ENCODE data around the gene HOXD9. TPM values are rescaled to one million over a fixed set of nuclear protein-coding genes. Genes with fewer than 3 reads are reported as not detected.

Gene HOXD9
- total RNA-seq, 1 experiment from 2014 or later, result not detected

DNA sequence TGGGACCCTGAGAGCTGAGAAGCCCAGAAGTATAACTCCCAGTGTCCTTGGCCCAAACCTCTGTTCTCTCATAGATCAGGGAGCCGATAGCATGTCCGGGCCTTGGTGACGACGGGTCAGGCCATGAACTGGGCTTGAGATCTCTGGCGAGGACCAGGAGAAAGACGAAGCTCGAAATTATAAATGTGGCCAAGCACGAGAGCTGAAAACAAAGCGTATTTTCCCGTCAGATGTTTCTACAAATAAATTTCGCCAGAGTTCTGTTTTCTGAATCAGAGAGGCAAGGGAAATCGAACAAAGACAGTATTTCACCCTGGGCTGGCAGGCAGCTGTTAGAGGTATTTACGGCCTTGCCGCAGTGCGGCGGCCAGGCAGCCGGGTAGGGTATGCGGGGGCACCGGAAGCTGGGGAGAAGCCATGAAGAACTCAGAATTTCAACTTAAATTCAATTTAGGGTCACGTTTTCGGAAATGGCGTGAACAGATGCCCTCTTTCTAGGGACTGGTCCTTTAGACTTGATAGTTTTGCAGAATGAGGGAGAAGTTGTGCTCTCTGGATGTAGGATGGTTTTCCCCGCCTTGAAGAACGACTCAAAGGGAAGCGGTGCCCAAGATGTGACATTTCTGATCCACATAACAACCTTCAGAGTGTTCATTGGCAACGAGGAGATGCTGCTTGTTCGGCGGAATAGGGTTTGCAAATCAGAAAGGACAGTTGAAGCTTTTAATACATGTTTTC is 16.6 kb downstream of the HOXD9 start:
- peaks cover 35% of the 10 kb centered on the region for H3K27me3 Mint-ChIP-seq (ENCODE audit: insufficient read depth, unreplicated experiment)
- H3K4me1 Mint-ChIP-seq (ENCODE audit: low read depth, unreplicated experiment), result peaks cover 7% of the 10 kb centered on the region
- H3K36me3 ChIP-seq (ENCODE audit: control insufficient read depth, insufficient read depth, low read length), result no peaks in the 10 kb centered on the region
- TF ChIP-seq, protein P1, sequence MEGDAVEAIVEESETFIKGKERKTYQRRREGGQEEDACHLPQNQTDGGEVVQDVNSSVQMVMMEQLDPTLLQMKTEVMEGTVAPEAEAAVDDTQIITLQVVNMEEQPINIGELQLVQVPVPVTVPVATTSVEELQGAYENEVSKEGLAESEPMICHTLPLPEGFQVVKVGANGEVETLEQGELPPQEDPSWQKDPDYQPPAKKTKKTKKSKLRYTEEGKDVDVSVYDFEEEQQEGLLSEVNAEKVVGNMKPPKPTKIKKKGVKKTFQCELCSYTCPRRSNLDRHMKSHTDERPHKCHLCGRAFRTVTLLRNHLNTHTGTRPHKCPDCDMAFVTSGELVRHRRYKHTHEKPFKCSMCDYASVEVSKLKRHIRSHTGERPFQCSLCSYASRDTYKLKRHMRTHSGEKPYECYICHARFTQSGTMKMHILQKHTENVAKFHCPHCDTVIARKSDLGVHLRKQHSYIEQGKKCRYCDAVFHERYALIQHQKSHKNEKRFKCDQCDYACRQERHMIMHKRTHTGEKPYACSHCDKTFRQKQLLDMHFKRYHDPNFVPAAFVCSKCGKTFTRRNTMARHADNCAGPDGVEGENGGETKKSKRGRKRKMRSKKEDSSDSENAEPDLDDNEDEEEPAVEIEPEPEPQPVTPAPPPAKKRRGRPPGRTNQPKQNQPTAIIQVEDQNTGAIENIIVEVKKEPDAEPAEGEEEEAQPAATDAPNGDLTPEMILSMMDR (IDR thresholded peaks at IDR 0.05; ENCODE audit: insufficient read depth in 1 of 2, low read depth in 1 of 2, low read length in 1 of 2, severe bottlenecking in 1 of 2, unreplicated experiment in 1 of 2), result no peak
- 0 out of 2 replicates have a peak, but pooled peaks cover 8% of the 10 kb centered on the region for H3K4me1 ChIP-seq
- no peaks in the 10 kb centered on the region for H3K9me3 Mint-ChIP-seq (ENCODE audit: unreplicated experiment)
- BruUV-seq (replicated peaks), result no TSS peak
- H3K4me3 ChIP-seq (ENCODE audit: low read depth, low read length), result no peak overlapping the region
- POLR2A ChIA-PET, result no interaction called here
- intact Hi-C loops (cut with micrococcal nuclease; ENCODE audit: unreplicated experiment), result loop anchor here (5.0 kb wide), 1 partner anchor 48 kb away; the partner anchor contains the start of gene HOXD1
- no peak overlapping the region for H3K4me3 Mint-ChIP-seq (ENCODE audit: unreplicated experiment)
- H3K27ac Mint-ChIP-seq (ENCODE audit: unreplicated experiment), result no peak overlapping the region
- CTCF ChIA-PET, result no interaction called here
- peaks cover 3% of the 10 kb centered on the region; the same call in 1 of the 2 replicates for H3K27me3 ChIP-seq (replicated peaks; ENCODE audit: control insufficient read depth, insufficient read depth, low read length)
- H3K9me3 ChIP-seq, result no peaks in the 10 kb centered on the region
- DNase-seq, result no peak
- H3K36me3 Mint-ChIP-seq (ENCODE audit: insufficient read depth, unreplicated experiment), result no peaks in the 10 kb centered on the region

DNA sequence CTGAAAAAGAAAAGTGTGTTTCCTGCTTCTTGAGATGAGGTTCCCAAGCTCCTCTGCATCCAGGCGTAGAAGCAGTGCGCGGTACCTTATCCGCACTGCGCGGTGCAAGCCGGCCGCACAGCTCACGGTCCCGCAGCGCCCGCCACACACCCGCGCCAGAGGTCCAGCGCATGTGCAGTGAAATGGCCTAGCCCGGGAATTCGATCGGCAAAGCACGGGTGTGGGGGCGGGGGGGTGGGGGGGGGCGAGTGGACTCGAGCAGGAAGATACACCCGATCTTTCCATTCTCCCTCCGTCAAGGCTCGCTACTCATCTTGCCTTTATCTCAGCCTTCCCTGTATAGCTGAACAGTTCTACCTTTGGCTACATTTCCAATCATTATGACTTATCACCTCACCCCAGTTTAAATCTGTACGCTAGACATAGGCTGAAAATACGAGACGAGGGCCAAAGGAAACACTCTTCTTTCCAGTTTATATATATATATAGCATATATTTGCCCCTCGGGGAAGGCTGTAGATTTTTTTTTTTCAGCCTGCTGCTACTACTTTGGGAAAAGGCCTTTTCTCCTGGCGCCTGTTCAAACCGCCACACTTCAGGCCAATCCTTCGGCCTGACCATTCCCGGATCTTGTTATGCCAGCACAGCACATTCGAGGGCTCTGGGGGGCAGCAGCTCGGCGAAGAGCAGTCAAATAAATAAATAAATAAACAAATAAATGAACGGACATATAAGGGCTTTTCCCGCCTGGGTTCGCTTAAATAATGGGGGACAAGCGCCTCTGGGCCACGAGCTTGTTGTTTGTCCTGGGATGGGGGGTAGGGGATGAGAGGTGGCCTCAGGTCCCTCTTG is 17.4 kb downstream of the HOXD9 start:
- Histone ChIP-seq H3K27me3 (replicated peaks; ENCODE audit: control insufficient read depth, insufficient read depth, low read length) (no peaks in the 10 kb centered on the region), H3K36me3 (ENCODE audit: control insufficient read depth, insufficient read depth, low read length) (no peaks in the 10 kb centered on the region), H3K9me3 (no peaks in the 10 kb centered on the region), H3K4me1 (0 out of 2 replicates have a peak, but pooled peaks cover 8% of the 10 kb centered on the region), H3K4me3 (ENCODE audit: low read depth, low read length) (no peak overlapping the region)
- Mint-ChIP-seq H3K4me3 (ENCODE audit: unreplicated experiment) (no peak overlapping the region), H3K36me3 (ENCODE audit: insufficient read depth, unreplicated experiment) (no peaks in the 10 kb centered on the region), H3K27ac (ENCODE audit: unreplicated experiment) (no peak overlapping the region), H3K4me1 (ENCODE audit: low read depth, unreplicated experiment) (peaks cover 7% of the 10 kb centered on the region), H3K9me3 (ENCODE audit: unreplicated experiment) (no peaks in the 10 kb centered on the region), H3K27me3 (ENCODE audit: insufficient read depth, unreplicated experiment) (peaks cover 35% of the 10 kb centered on the region)
- intact Hi-C loops (cut with micrococcal nuclease; ENCODE audit: unreplicated experiment), result loop anchor here (5.0 kb wide), 1 partner anchor 47 kb away; the partner anchor contains the start of gene HOXD1
- CTCF ChIA-PET, result no interaction called here
- TF ChIP-seq, protein P1 (IDR thresholded peaks at IDR 0.05; ENCODE audit: insufficient read depth in 1 of 2, low read depth in 1 of 2, low read length in 1 of 2, severe bottlenecking in 1 of 2, unreplicated experiment in 1 of 2), result no peak
- POLR2A ChIA-PET, result no interaction called here
- no peak for DNase-seq
- no TSS peak for BruUV-seq (replicated peaks)

DNA sequence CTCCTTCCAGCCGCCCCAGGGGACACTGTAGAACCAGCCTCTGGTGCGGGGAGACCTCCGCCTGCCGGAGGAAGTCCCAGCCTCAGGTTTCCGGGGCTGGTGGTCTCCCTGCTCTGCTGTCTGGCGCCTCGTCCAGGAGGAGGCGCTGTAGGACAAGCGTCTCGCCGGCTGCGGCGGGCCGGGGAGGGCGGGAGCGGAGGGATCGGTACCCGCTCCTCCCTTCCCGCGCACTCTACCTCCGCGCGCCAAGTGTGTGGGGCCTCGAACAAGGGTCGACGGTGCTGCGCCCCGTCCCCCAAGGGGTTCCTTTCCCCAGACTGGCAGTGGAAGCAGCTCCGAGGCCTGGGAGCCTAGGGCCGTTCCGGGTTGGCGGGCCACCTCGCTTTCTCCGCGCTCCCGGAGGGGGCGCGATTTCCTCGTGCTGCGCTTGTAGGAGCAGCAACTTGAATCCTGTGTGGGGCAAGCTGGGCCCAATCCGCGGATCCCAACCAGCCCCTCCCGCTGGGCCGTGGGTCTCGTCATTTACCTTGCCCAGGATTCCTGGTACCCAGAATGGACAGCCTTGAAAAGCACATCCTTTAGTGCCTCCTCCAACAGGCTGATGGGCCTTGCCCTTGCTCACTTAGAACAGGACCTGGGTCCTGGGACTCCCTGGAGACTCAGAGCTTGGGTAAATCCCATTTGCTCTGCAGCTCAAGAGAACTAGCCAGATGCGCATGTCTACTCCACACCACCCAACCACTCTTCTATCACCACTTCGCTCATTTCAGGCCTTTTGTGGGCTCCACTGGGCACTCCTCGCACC is 18.2 kb downstream of the HOXD9 start:
- Mint-ChIP-seq H3K36me3 (ENCODE audit: insufficient read depth, unreplicated experiment) (no peaks in the 10 kb centered on the region), H3K9me3 (ENCODE audit: unreplicated experiment) (no peaks in the 10 kb centered on the region), H3K27ac (ENCODE audit: unreplicated experiment) (no peak overlapping the region), H3K27me3 (ENCODE audit: insufficient read depth, unreplicated experiment) (peaks cover 27% of the 10 kb centered on the region), H3K4me3 (ENCODE audit: unreplicated experiment) (no peak overlapping the region), H3K4me1 (ENCODE audit: low read depth, unreplicated experiment) (peaks cover 7% of the 10 kb centered on the region)
- TF ChIP-seq, protein P1 (IDR thresholded peaks at IDR 0.05; ENCODE audit: insufficient read depth in 1 of 2, low read depth in 1 of 2, low read length in 1 of 2, severe bottlenecking in 1 of 2, unreplicated experiment in 1 of 2), result peak in 1 of 2 experiments; percentile 0
- no peak overlapping the region for H3K4me3 ChIP-seq (ENCODE audit: low read depth, low read length)
- BruUV-seq (replicated peaks), result no TSS peak
- 0 out of 2 replicates have a peak, but pooled peaks cover 7% of the 10 kb centered on the region for H3K4me1 ChIP-seq
- CTCF ChIA-PET, result no interaction called here
- no peaks in the 10 kb centered on the region for H3K36me3 ChIP-seq (ENCODE audit: control insufficient read depth, insufficient read depth, low read length)
- intact Hi-C loops (cut with micrococcal nuclease; ENCODE audit: unreplicated experiment), result no loop called here
- no peaks in the 10 kb centered on the region for H3K9me3 ChIP-seq
- H3K27me3 ChIP-seq (replicated peaks; ENCODE audit: control insufficient read depth, insufficient read depth, low read length), result 0 out of 2 replicates have a peak, but pooled peaks cover 1% of the 10 kb centered on the region
- POLR2A ChIA-PET, result no interaction called here
- DNase-seq, result peak in 1 of 2 experiments; percentile 14

Data from Caco-2 (cell line).